NCI-H2227 treated with DMSO at 0.1 percent for 48 hours (cell line): ENCODE results near the gene EPDR1.
"Not testable (repeated sequence)": the region's sequence is repeated elsewhere in the genome, so short reads cannot be mapped to it uniquely, and the experiment has no call there.

Experiments used
- DNase-seq: peaks from one replicate; lab custom pipeline; 2025; lab: John Stamatoyannopoulos, UW

The EPDR1 gene

GRCh38 chr7:37928878-37929277, 8.4 kb downstream of the EPDR1 start:
- no peak for DNase-seq

- DNase-seq, result no peak
Measured at GRCh38 chr7:37930226-37930948, 9.9 kb downstream of the EPDR1 start.

- no peak for DNase-seq
Measured at GRCh38 chr7:37932543-37932942, 12.1 kb downstream of the EPDR1 start.

- DNase-seq, result no peak
Measured at GRCh38 chr7:37933018-37933566, 12.7 kb downstream of the EPDR1 start.

- no peak for DNase-seq
Measured at GRCh38 chr7:37942934-37943610, 22.6 kb downstream of the EPDR1 start.

GRCh38 chr7:37943905-37944736, 23.7 kb downstream of the EPDR1 start:
- DNase-seq, result no peak

GRCh38 chr7:37944737-37945054, 24.3 kb downstream of the EPDR1 start:
- DNase-seq, result no peak

GRCh38 chr7:37945336-37945735, 24.9 kb downstream of the EPDR1 start:
- DNase-seq, result no peak

GRCh38 chr7:37947138-37947940, 26.9 kb downstream of the EPDR1 start:
- DNase-seq, result no peak

- no peak for DNase-seq
Measured at GRCh38 chr7:37947941-37948210, 27.4 kb downstream of the EPDR1 start.

GRCh38 chr7:37952240-37952639, 31.8 kb downstream of the EPDR1 start:
- DNase-seq, result no peak

- DNase-seq, result not testable (repeated sequence)
Measured at GRCh38 chr7:37954217-37954616, 33.8 kb downstream of the EPDR1 start.

GRCh38 chr7:37956791-37957190, 36.4 kb downstream of the EPDR1 start:
- no peak for DNase-seq

GRCh38 chr7:37957221-37957970, 37.0 kb downstream of the EPDR1 start:
- DNase-seq, result no peak

GRCh38 chr7:37960483-37960882, 40.0 kb downstream of the EPDR1 start:
- no peak for DNase-seq

GRCh38 chr7:37961251-37961650, 40.8 kb downstream of the EPDR1 start:
- no peak for DNase-seq

GRCh38 chr7:37964196-37964595, 43.8 kb downstream of the EPDR1 start:
- no peak for DNase-seq

GRCh38 chr7:37970211-37970610, 49.8 kb downstream of the EPDR1 start:
- no peak for DNase-seq

- no peak for DNase-seq
Measured at GRCh38 chr7:37971491-37971890, 51.1 kb downstream of the EPDR1 start.

GRCh38 chr7:37973915-37974314, 53.5 kb downstream of the EPDR1 start:
- DNase-seq, result no peak

- no peak for DNase-seq
Measured at GRCh38 chr7:37974711-37975110, 54.3 kb downstream of the EPDR1 start.
